ENCODE data around the gene LINC01488.

Gene LINC01488

DNA sequence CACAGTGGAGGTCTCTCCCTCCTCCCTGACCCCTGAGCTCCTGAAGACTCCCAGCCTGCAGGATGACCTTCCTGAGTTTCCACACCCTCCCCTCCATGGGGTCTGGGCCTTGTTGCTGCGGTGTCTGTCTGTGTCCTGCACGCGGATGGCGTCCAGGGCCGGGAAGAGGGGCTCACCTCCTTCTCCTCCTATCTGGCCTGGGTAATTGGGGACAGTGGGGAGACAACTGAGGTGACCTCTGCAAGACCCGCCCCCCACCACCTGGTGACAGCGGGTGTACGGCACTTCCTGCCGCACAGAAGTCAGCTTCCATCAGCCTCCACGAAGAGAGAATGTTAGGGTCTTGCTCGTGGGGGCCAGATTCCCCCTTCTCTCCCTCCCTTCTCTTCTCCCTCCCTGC is 31.7 kb downstream of the LINC01488 start:
- H3K4me3 ChIP-seq (ENCODE audit: low read length), result no peak overlapping the region
- TF ChIP-seq, protein P1, sequence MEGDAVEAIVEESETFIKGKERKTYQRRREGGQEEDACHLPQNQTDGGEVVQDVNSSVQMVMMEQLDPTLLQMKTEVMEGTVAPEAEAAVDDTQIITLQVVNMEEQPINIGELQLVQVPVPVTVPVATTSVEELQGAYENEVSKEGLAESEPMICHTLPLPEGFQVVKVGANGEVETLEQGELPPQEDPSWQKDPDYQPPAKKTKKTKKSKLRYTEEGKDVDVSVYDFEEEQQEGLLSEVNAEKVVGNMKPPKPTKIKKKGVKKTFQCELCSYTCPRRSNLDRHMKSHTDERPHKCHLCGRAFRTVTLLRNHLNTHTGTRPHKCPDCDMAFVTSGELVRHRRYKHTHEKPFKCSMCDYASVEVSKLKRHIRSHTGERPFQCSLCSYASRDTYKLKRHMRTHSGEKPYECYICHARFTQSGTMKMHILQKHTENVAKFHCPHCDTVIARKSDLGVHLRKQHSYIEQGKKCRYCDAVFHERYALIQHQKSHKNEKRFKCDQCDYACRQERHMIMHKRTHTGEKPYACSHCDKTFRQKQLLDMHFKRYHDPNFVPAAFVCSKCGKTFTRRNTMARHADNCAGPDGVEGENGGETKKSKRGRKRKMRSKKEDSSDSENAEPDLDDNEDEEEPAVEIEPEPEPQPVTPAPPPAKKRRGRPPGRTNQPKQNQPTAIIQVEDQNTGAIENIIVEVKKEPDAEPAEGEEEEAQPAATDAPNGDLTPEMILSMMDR (conservative IDR thresholded peaks at IDR 0.05; ENCODE audit: low read length), result no peak
- DNase-seq (ENCODE audit: low read depth), result no peak

DNA sequence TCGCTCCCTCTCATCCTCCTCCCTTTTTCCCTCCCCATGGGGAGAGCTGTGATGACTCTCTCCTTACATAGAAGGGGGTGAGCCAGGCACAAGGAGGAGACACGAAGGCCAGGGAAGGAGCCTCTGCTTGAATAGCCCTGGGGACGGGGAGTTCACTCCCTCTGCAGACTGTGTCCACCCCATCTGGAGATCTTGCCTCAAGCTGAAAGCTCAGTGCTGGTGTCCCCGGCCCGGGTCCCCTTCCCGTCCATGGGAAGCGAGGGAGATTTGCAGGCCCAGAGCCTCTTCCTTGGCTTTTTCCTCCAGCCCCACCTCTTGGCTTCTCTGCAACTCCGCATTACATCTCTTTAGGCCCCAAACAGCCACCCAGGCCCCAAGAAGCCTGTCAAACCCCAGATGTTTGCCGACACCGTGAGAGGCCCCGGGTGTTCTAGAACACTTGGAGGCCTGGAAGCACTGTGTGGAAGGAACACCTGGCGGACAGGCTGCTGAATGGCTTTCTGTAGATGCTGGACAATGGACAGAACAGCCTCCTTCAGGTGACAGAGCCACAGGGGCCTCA is 32.3 kb downstream of the LINC01488 start:
- no peak for DNase-seq (ENCODE audit: low read depth)
- H3K4me3 ChIP-seq (ENCODE audit: low read length), result no peak overlapping the region
- TF ChIP-seq, protein P1 (conservative IDR thresholded peaks at IDR 0.05; ENCODE audit: low read length), result no peak

DNA sequence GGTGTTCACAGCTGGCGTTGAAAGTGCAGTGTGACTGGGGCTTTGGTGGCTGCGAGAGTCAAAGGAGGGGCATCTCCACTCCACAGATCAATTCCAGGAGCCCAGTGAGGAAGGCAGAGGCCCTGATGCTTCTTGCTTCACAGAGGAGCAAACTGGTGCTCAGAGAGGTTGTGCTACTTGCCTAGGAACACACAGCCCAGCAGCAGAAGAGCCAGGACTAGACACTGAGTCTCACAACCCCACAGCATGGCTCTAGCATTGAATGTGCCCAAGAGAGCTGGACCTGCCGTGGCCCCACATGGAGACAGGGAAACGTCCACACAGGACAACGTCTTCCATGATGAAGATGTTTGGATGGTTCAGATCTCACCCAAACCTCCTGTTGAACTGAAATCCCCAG is 33.3 kb downstream of the LINC01488 start:
- H3K4me3 ChIP-seq (ENCODE audit: low read length), result no peak overlapping the region
- TF ChIP-seq, protein P1 (conservative IDR thresholded peaks at IDR 0.05; ENCODE audit: low read length), result no peak
- no peak for DNase-seq (ENCODE audit: low read depth)

DNA sequence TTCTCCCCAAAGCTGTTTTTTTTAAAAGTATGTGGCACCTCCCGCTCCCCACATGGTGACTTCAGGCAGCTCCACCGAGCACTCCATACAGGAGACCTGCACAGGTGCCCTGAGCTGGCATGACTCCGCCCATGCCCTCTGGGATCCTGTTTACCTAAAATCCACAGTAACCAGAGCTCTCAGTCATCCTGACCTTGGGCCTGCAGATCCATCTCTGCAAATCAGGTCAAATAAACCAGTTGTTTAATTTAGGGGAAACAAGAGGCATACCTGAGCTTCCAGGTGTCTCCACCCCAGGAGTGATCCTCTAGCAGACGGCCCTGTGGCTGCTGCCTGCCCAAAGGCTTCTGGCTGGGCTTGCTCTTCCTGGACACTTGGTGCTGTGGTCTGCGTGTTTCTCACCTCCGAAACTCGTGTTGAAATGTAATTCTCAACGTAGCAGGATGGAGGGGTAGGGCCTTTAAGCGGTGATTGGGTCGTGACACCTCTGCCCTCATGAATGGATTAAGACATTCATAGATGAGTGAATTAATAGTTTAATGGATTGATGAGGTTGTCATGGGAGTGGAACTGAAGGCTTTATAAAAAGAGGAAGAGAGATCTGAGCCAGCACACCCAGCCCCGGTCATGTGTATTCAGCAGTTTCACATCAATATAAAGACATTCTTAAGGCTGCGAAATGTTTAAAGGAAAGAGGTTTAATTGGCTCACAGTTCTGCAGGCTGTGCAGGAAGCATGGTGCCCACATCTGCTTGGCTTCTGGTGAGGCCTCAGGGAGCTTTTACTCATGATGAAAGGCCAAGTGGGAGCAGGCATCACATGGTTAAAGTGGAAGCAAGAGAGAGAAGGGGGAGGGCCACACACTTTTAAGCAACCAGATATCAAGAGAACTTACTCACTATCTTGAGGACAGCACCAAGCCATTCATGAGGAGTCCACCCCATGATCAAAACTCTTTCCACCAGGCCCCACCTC is 34.1 kb downstream of the LINC01488 start:
- no peak overlapping the region for H3K4me3 ChIP-seq (ENCODE audit: low read length)
- no peak for DNase-seq (ENCODE audit: low read depth)
- TF ChIP-seq, protein P1 (conservative IDR thresholded peaks at IDR 0.05; ENCODE audit: low read length), result no peak

DNA sequence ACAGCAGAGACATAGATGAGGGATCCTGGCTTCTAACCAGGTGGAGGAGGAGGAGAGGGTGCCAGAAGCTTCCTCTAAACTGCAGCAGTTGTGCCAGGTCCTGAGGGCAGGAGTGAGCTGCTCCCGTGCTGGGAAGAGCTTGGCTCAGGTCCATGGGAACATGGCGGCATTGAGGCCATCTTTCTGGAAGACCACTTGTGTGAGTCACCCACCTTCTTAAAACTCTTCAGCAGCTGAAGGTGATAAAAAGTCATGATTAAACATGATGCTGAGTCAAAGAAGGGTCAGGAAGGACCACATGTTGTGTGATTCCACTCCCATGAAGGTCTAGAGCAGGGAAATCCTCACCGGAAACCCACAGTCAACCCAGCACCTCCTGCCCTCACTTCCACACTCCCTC is 35.1 kb downstream of the LINC01488 start:
- TF ChIP-seq, protein P1 (conservative IDR thresholded peaks at IDR 0.05; ENCODE audit: low read length), result no peak
- DNase-seq (ENCODE audit: low read depth), result no peak
- H3K4me3 ChIP-seq (ENCODE audit: low read length), result no peak overlapping the region

DNA sequence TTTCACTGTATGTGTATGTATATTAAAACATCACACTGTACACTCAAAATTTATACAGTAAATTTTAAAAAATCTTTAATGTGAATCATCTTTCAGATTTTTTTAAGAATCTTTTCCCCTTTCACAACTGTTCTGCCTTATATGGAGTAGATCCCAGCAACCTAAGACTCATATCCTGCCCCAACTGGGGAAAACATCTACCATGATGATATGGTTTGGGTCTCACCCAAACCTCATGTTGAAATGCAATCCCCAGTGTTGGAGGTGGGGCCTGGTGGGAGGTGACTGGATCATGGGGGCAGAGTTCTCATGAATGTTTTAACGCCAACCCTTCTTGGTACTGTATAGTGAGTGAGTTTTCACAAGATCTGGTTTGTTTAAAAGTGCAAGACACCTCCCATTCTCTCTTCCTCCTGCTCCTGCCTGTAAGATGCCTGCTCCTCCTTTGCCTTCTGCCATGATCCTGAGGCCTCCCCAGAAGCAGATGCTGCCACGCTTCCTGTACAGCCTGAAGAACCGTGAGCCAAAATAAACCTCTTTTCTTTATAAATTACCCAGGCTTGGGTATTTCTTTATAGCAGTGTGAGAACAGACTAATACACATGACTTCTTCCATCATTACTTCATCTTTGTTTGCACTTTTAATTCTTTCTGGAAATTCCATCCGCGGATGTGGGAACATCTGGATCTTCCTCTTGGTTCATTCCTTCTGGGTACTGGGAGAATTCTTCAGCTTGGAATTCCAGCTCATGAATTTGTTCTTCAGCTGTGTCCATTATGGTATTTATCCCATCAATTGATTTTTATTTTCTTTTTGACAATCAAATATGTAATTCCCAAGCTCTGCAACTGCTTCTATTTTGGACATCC is 36.9 kb downstream of the LINC01488 start:
- TF ChIP-seq, protein P1 (conservative IDR thresholded peaks at IDR 0.05; ENCODE audit: low read length), result no peak
- DNase-seq (ENCODE audit: low read depth), result peak; percentile 93
- H3K4me3 ChIP-seq (ENCODE audit: low read length), result no peak overlapping the region
